SKM-1 treated with dmso at 0.1 percent for 144 hours (cell line): ENCODE measurements around the gene PDCD1LG2.
"Not testable (repeated sequence)": the region's sequence is repeated elsewhere in the genome, so short reads cannot be mapped to it uniquely, and the experiment has no call there.

Experiments used
- DNase-seq: peaks from one replicate; lab custom pipeline; 2025; ENCODE audit not compliant: unreplicated experiment; lab: John Stamatoyannopoulos, UW

PDCD1LG2 gene

GRCh38 chr9:5493679-5494511 is 16.4 kb upstream of the PDCD1LG2 start:
- peak; percentile 36 for DNase-seq

- DNase-seq = not testable (repeated sequence)
Measured at GRCh38 chr9:5494765-5495164, 15.6 kb upstream of the PDCD1LG2 start.

GRCh38 chr9:5499157-5499556 is 11.2 kb upstream of the PDCD1LG2 start:
- DNase-seq = no peak

- no peak for DNase-seq
Measured at GRCh38 chr9:5499889-5500398, 10.4 kb upstream of the PDCD1LG2 start.

GRCh38 chr9:5500441-5501235 is 9.7 kb upstream of the PDCD1LG2 start:
- no peak for DNase-seq

- DNase-seq = no peak
Measured at GRCh38 chr9:5502553-5502952, 7.8 kb upstream of the PDCD1LG2 start.

- DNase-seq = no peak
Measured at GRCh38 chr9:5509573-5509972, 758 bp upstream of the PDCD1LG2 start.

GRCh38 chr9:5510989-5511388 is 658 bp downstream of the PDCD1LG2 start:
- no peak for DNase-seq

GRCh38 chr9:5511476-5511875 is 1.1 kb downstream of the PDCD1LG2 start:
- no peak for DNase-seq

- DNase-seq = no peak
Measured at GRCh38 chr9:5511935-5512580, 1.7 kb downstream of the PDCD1LG2 start.

GRCh38 chr9:5512658-5513452 is 2.5 kb downstream of the PDCD1LG2 start:
- DNase-seq = no peak

GRCh38 chr9:5513966-5514616 is 3.8 kb downstream of the PDCD1LG2 start:
- DNase-seq = no peak

- no peak for DNase-seq
Measured at GRCh38 chr9:5514617-5515260, 4.4 kb downstream of the PDCD1LG2 start.

GRCh38 chr9:5515261-5515650 is 4.9 kb downstream of the PDCD1LG2 start:
- no peak for DNase-seq

GRCh38 chr9:5516453-5517220 is 6.3 kb downstream of the PDCD1LG2 start:
- no peak for DNase-seq

GRCh38 chr9:5518171-5518936 is 8.0 kb downstream of the PDCD1LG2 start:
- no peak for DNase-seq

- no peak for DNase-seq
Measured at GRCh38 chr9:5518937-5519319, 8.6 kb downstream of the PDCD1LG2 start.

GRCh38 chr9:5524090-5524489 is 13.8 kb downstream of the PDCD1LG2 start:
- DNase-seq = no peak
